H1 (cell line): ENCODE data around the gene FGGY. TPM values are rescaled to one million over a fixed set of nuclear protein-coding genes. Genes with fewer than 3 reads are reported as not detected.

Experiments used
- CTCF ChIA-PET: fragments of 300-600 bp; sonication (Branson Sonifier 250); formaldehyde crosslinking; loops from one replicate; lab custom pipeline; 2021; ENCODE audit not compliant: partially characterized antibody; lab: Charles Lee
- POLR2A ChIA-PET: fragments of 300-600 bp; sonication (Branson Sonifier 250); formaldehyde crosslinking; loops from one replicate; lab custom pipeline; 2021; ENCODE audit warnings: inconsistent platforms; ENCODE audit not compliant: partially characterized antibody; lab: Charles Lee
- DNase-seq, 2 experiments: peaks; one replicate each; pipeline versions ENCODE4 v3.0.0 to v3.0.0-alpha.2; 2010 to 2022; ENCODE audit warnings: low spot score in 2 of 2, low read depth in 1 of 2, mixed read lengths in 1 of 2
- FAIRE-seq: peaks from 2 replicates; lab custom pipeline; 2011; peaks lifted over from hg19 to GRCh38; lab: Jason Lieb, UNC
- H2AFZ ChIP-seq: 2 replicates; pipeline ENCODE4 v1.8.1; 2012; ENCODE audit warnings: low read length, inconsistent platforms
- H2AK5ac ChIP-seq: 2 replicates; pipeline ENCODE4 v1.6.1; 2013; ENCODE audit warnings: low read depth, low read length
- H2BK120ac ChIP-seq: replicated peaks from 2 replicates; pipeline ENCODE3; 2013; ENCODE audit warnings: low read depth, low read length, inconsistent platforms
- H2BK12ac ChIP-seq: 2 replicates; pipeline ENCODE4 v1.6.1; 2013; ENCODE audit warnings: low read depth, low read length
- H2BK15ac ChIP-seq: 2 replicates; pipeline ENCODE4 v1.6.1; 2013; ENCODE audit warnings: low read length
- H2BK20ac ChIP-seq: 2 replicates; pipeline ENCODE4 v1.6.1; 2013; ENCODE audit warnings: low read length
- H2BK5ac ChIP-seq: 2 replicates; pipeline ENCODE4 v1.6.1; 2013; ENCODE audit warnings: low read depth, low read length
- H3K14ac ChIP-seq: 2 replicates; pipeline ENCODE4 v1.6.1; 2013; ENCODE audit warnings: inconsistent platforms; ENCODE audit not compliant: insufficient read length
- H3K18ac ChIP-seq: 2 replicates; pipeline ENCODE4 v1.6.1; 2013; ENCODE audit warnings: low read length; ENCODE audit errors: extremely low read depth
- H3K23ac ChIP-seq: 2 replicates; pipeline ENCODE4 v1.6.1; 2013; ENCODE audit warnings: inconsistent platforms; ENCODE audit not compliant: insufficient read length
- H3K23me2 ChIP-seq: 2 replicates; pipeline ENCODE4 v1.6.1; 2013; ENCODE audit warnings: low read depth, low read length
- H3K27ac ChIP-seq: 2 replicates; pipeline ENCODE4 v1.6.1; 2011; ENCODE audit warnings: low read depth, low read length, inconsistent platforms
- H3K27me3 ChIP-seq, 4 experiments: replicated peaks in 1 of 4; 1 replicate in 1 of 4; 2 replicates in 3 of 4; pipeline versions ENCODE4 v1.6.1 to v1.8.1; 2011 to 2013; ENCODE audit warnings: low read length in 3 of 4, mild to moderate bottlenecking in 3 of 4, inconsistent platforms in 2 of 4, mixed read lengths in 2 of 4, moderate library complexity in 1 of 4; ENCODE audit not compliant: control insufficient read depth in 3 of 4, insufficient read depth in 3 of 4; ENCODE audit errors: extremely low read depth in 1 of 4
- H3K36me3 ChIP-seq, 4 experiments: 2 replicates each; pipeline versions ENCODE4 v1.6.1 to v1.8.1; 2011 to 2013; ENCODE audit warnings: mild to moderate bottlenecking in 4 of 4, low read length in 3 of 4, moderate library complexity in 2 of 4, control low read depth in 1 of 4, inconsistent platforms in 1 of 4; ENCODE audit not compliant: insufficient read depth in 4 of 4, control insufficient read depth in 2 of 4
- H3K4ac ChIP-seq: replicated peaks from 2 replicates; pipeline ENCODE3; 2013; ENCODE audit warnings: low read length, low read depth, mixed read lengths, inconsistent platforms; ENCODE audit not compliant: insufficient read length
- H3K4me1 ChIP-seq, 4 experiments: replicated peaks in 1 of 4; 1 replicate in 1 of 4; 2 replicates in 3 of 4; pipeline versions ENCODE4 v1.6.1 to v1.8.1; 2011 to 2013; ENCODE audit warnings: low read length in 3 of 4, inconsistent platforms in 2 of 4, mixed read lengths in 1 of 4; ENCODE audit not compliant: insufficient read depth in 4 of 4, control insufficient read depth in 3 of 4
- H3K4me2 ChIP-seq, 2 experiments: 2 replicates each; pipeline versions ENCODE4 v1.6.1 to v1.8.1; 2011 to 2013; ENCODE audit warnings: low read depth in 2 of 2, low read length in 2 of 2, control low read depth in 1 of 2, inconsistent platforms in 1 of 2, mild to moderate bottlenecking in 1 of 2; ENCODE audit not compliant: insufficient read depth in 1 of 2
- H3K4me3 ChIP-seq, 4 experiments: fragments of 200-600, 300-600 bp in 1 of 4; sonication (generic), shearing (Covaris generic), sonication (Bioruptor Twin) in 1 of 4; 2 replicates each; pipeline versions ENCODE4 v1.5.1 to v1.8.1; 2011 to 2016; ENCODE audit warnings: low read length in 4 of 4, low read depth in 3 of 4, control low read depth in 2 of 4, inconsistent platforms in 2 of 4, mild to moderate bottlenecking in 2 of 4, mixed read lengths in 1 of 4, moderate library complexity in 1 of 4; ENCODE audit not compliant: insufficient read depth in 2 of 4; ENCODE audit errors: extremely low read depth in 1 of 4
- H3K56ac ChIP-seq: replicated peaks from 2 replicates; pipeline ENCODE3; 2013; ENCODE audit warnings: low read depth, mild to moderate bottlenecking, mixed read lengths, low read length, inconsistent platforms; ENCODE audit not compliant: insufficient read length
- H3K79me1 ChIP-seq: 2 replicates; pipeline ENCODE4 v1.6.1; 2013; ENCODE audit warnings: low read depth, low read length, control low read depth
- H3K79me2 ChIP-seq, 2 experiments: 2 replicates each; pipeline versions ENCODE4 v1.6.1 to v1.8.1; 2012 to 2013; ENCODE audit warnings: low read length in 2 of 2, mild to moderate bottlenecking in 2 of 2, inconsistent platforms in 1 of 2; ENCODE audit not compliant: insufficient read depth in 2 of 2, control insufficient read depth in 1 of 2
- H3K9ac ChIP-seq, 4 experiments: replicated peaks in 1 of 4; 1 replicate in 1 of 4; 2 replicates in 3 of 4; pipeline versions ENCODE4 v1.6.1 to v1.8.1; 2011 to 2013; ENCODE audit warnings: low read depth in 3 of 4, low read length in 3 of 4, control low read depth in 2 of 4, mild to moderate bottlenecking in 2 of 4, moderate library complexity in 2 of 4, inconsistent platforms in 1 of 4; ENCODE audit errors: extremely low read depth in 1 of 4
- H3K9me3 ChIP-seq, 2 experiments: 2 replicates each; pipeline versions ENCODE4 v1.6.1 to v1.8.1; 2012 to 2013; ENCODE audit warnings: mild to moderate bottlenecking in 2 of 2, moderate library complexity in 2 of 2, control low read depth in 1 of 2, inconsistent platforms in 1 of 2, low read depth in 1 of 2, low read length in 1 of 2, mixed read lengths in 1 of 2; ENCODE audit not compliant: insufficient read depth in 2 of 2
- H4K20me1 ChIP-seq, 2 experiments: replicated peaks in 1 of 2; 2 replicates each; pipeline versions ENCODE3 to v1.8.1; 2011 to 2013; ENCODE audit warnings: inconsistent platforms in 2 of 2, low read length in 2 of 2, mild to moderate bottlenecking in 1 of 2; ENCODE audit not compliant: insufficient read depth in 2 of 2, control insufficient read depth in 1 of 2
- H4K5ac ChIP-seq: 2 replicates; pipeline ENCODE4 v1.6.1; 2013; ENCODE audit warnings: low read length, low read depth, mixed read lengths, inconsistent platforms; ENCODE audit not compliant: insufficient read length
- H4K8ac ChIP-seq: 2 replicates; pipeline ENCODE4 v1.8.0; 2013; ENCODE audit warnings: mild to moderate bottlenecking, moderate library complexity, low read length, inconsistent platforms; ENCODE audit not compliant: insufficient read depth; ENCODE audit errors: extremely low read depth
- H4K91ac ChIP-seq: replicated peaks from 2 replicates; pipeline ENCODE3; 2013; ENCODE audit warnings: low read length, mixed read lengths, inconsistent platforms; ENCODE audit not compliant: insufficient read length
- RBBP5 ChIP-seq: IDR thresholded peaks from 2 replicates; pipeline ENCODE4 v1.7.1; 2012; ENCODE audit warnings: low read depth, mild to moderate bottlenecking, inconsistent platforms, low read length, moderate library complexity, borderline replicate concordance
- TEAD4 ChIP-seq: IDR thresholded peaks from 2 replicates; pipeline ENCODE4 v1.6.1; 2012; ENCODE audit warnings: low read depth, low read length, inconsistent platforms, mixed read lengths
- WGBS, 2 experiments: shearing (Covaris generic) in 1 of 2; methylation state at CpG; one replicate each; pipeline versions ENCODE4 v1.1.6 to v1.1.7; 2013 to 2015; ENCODE audit warnings: low lambda C conversion rate in 2 of 2, mixed read lengths in 2 of 2, inconsistent platforms in 1 of 2, low coverage in 1 of 2, missing lambda C conversion rate in 1 of 2; ENCODE audit not compliant: insufficient replicate concordance in 2 of 2, insufficient coverage in 1 of 2, insufficient read length in 1 of 2; ENCODE audit errors: extremely low coverage in 1 of 2, missing lambda C conversion rate in 1 of 2; 5-methylcytosine and 5-hydroxymethylcytosine counted together
- polyA plus RNA-seq, 7 experiments: library from polyadenylated mRNA; depleted of rRNA in 3 of 7; stranded (reverse) in 5 of 7; unstranded in 2 of 7; fragments of >200 nt in 5 of 7; fragments of 200-250 nt in 2 of 7; gene quantifications; 1 replicate in 5 of 7; 2 replicates in 1 of 7; 4 replicates in 1 of 7; pipeline versions ENCODE4 v1.2.1 to v1.2.3, GENCODE V29; 2011 to 2013; ENCODE audit warnings: missing spikeins in 2 of 7, mixed read lengths in 2 of 7
- total RNA-seq: library from RNA; stranded (reverse); fragmentation: NEBNext Ultra II Directional; extraction: Animal tissue kit (Norgen Biotek cat#: 25700); gene quantifications from 2 replicates; pipeline ENCODE4 v1.2.1, GENCODE V29; 2021

Gene FGGY
- total and polyA plus RNA-seq, 2 of the 8 experiments (the other 6 are each of a cell fraction or from before 2014, with no cell fraction given): 10.3 to 12.5 TPM

DNA sequence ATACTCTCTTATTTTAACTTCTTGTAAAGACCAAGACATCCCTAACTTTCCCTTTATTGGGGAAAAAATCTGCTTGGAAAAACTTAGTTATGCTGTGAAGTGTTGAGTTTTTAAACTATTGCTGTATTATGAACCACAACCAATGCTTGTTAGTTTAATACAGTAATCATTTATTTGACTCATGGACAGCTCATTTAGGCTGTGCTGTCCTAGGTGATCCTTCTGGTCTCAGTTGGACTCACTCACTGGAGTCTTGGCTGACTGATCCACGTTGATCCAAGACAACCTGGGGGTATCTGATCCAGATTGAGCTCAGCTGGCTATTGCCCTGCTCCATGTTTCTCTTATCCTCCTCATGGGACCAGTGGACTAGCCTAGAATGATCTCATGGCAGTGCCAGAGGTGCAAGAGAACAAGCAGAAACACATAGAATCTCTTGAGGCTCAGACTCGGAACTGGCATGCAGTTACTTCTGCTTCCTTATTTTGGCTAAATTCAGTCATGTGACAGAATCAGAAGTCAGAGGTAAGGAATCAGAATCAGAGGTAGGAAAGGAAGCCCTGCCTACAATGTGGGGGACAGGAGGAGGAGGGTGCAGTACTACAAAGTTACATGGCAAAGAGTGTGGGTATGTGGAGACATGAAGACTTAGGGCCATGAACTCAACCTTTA is 156.5 kb downstream of the FGGY start:
- TF ChIP-seq RBBP5 (no peak), TEAD4 (no peak)
- H3K23ac ChIP-seq: no peak overlapping the region
- POLR2A ChIA-PET: no interaction called here
- no peak for DNase-seq
- no peak overlapping the region for H4K8ac ChIP-seq
- no peaks in the 10 kb centered on the region for H3K9me3 ChIP-seq
- no peak overlapping the region for H2BK120ac ChIP-seq
- no peak overlapping the region for H3K9ac ChIP-seq
- no peak overlapping the region for H3K4me2 ChIP-seq
- H4K5ac ChIP-seq: no peak overlapping the region
- no peak overlapping the region for H4K91ac ChIP-seq
- no peak overlapping the region for H2BK12ac ChIP-seq
- no peaks in the 10 kb centered on the region for H3K36me3 ChIP-seq
- H3K4me3 ChIP-seq: no peak overlapping the region
- no peak overlapping the region for H2BK20ac ChIP-seq
- H2AK5ac ChIP-seq: no peak overlapping the region
- no peaks in the 10 kb centered on the region for H3K23me2 ChIP-seq
- 92% methylated on average over 2 of the region's 2 CpGs; no CpG with 5 or more reads in 1 of the 2 experiments for WGBS, 2 experiments
- CTCF ChIA-PET: no interaction called here
- H4K20me1 ChIP-seq: no peaks in the 10 kb centered on the region
- H3K4me1 ChIP-seq: no peaks in the 10 kb centered on the region
- FAIRE-seq: no peak
- no peak overlapping the region for H3K14ac ChIP-seq
- H2AFZ ChIP-seq: no peak overlapping the region
- no peaks in the 10 kb centered on the region for H3K79me1 ChIP-seq
- H3K18ac ChIP-seq: no peak overlapping the region
- no peak overlapping the region for H3K56ac ChIP-seq
- H2BK15ac ChIP-seq: no peak overlapping the region
- no peak overlapping the region for H2BK5ac ChIP-seq
- no peak overlapping the region for H3K27ac ChIP-seq
- H3K4ac ChIP-seq: no peak overlapping the region
- no peaks in the 10 kb centered on the region; a peak in 1 of 4 replicates for H3K79me2 ChIP-seq
- no peaks in the 10 kb centered on the region for H3K27me3 ChIP-seq
